T follicular helper cell (primary cell): ENCODE data around the gene L1CAM.

Source experiments
- DNase-seq: peaks from one replicate; pipeline ENCODE4 v3.0.0-alpha.2; 2020; ENCODE audit warnings: low read depth

The L1CAM gene

DNA sequence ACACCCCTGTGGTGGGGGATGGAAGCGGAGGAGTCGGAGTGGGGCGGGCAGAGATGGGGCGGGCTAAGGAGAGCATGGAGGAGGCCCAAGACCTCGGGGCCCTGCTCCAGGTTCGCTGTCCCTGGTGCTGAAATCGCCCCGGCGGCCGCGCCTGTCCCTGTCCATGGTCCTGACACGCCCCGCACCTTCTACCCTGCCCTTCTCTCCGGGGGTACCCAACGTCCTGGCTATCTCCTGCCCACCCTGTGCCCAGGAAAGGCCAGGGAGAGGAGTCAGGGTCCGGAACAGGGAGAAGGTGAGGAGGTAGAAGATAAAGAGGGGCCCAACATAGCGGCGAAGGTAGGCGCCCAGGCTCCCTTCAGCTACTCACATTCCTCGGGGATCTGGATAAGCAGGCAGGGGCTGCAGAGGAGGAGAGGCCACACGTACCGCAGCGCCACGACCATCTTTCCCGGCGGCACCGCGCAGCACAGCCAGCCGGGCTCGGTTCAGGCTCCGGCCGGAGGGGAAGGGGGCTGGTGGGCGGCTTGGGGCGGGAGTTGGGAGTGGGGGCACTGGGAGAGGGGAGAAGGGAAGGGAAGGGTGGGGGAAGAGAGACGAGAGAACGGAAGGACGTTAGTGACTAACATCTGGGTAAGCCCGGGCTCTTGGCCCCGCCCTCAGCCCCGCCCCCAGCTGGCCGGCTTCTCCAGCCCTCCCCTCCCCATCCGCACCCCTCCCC lies 10.4 kb downstream of the L1CAM start:
- DNase-seq, result peak; percentile 58

DNA sequence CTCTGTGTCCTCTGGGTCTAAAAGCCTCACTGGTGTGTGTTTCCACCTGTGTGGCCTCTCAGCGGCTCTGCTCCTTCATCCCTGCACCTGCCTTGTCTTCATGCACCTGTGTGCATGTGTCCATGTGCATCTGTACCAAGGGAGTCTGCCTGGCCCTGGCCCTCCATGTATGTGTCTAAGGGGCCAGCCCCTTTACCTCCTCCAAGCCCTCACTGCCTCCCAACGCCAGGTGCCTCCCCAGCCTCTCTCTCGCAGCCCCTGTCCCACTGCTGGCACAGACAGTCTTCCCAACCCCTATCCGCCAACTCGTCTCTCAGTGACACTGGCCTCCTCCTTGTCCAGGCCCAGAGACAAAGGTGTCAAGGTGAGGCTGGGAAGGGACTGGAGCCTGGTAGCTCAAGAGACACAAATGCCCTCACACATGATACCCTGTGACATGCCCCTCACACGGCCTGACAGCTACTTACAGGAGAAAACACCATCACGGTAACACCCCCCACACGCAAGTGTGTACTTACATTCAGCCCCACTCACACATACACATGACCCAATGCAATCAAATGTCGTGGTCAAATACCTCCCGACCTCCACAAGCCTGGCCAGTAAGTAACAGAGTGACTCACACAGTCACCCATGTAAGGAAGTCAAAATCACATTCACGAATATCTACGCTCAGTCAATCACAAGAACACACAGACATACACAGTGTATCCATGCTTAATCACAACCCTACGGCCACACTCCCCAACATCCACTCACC lies 11.4 kb downstream of the L1CAM start:
- DNase-seq, result no peak

DNA sequence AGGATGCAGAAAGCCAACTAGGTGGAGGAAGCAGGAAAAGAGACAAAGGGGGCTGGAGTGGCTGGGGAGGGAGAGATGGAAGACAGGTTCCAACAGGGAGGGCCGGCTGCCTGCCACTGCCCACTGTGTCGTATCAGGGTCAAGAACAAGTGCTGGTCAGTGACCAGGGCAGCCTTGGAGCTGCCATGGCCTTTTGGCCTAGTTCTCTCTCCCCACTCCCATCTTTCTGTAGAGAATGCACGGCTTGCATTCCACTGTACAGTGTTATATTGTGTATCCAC lies 11.9 kb downstream of the L1CAM start:
- DNase-seq, result no peak

DNA sequence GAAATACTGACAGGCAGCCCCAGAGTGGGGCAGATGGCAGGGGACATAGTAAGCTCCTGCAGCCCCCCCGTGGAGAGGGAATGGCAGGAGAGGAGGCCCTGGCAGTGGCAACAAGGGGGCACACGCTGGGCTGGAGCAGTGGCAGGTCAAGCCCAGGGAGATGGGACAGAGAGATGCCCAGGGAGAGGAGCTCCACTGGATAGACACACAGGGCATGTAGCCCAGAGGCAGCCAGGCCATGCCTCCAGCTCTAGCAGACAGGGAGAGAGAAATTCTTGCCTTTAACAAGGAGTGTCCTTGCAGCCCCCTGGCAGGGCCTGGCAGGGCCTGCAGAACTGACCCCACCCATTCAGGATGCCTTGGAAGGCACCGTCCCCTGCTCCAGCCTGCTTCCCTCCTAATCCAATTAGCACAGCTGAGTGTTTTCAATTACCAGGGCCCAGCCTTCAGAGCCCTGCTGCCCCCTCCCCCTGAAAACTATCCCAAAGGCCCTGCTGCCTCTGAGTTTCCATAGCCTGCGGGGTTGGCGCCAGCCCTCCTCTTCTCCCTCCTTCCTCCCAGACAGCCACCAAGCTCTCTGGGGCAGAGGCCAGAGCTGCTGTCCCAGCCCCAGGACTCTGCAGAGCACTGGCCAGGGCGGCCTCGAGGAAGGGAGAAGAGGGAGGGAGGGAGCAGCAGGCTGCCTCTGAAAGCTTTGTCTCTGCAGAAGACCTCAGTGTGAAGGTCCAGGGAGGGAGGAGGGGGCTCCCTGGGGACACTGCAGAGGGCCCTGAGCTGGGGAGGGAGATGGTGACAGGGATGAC lies 12.5 kb downstream of the L1CAM start:
- DNase-seq, result no peak

DNA sequence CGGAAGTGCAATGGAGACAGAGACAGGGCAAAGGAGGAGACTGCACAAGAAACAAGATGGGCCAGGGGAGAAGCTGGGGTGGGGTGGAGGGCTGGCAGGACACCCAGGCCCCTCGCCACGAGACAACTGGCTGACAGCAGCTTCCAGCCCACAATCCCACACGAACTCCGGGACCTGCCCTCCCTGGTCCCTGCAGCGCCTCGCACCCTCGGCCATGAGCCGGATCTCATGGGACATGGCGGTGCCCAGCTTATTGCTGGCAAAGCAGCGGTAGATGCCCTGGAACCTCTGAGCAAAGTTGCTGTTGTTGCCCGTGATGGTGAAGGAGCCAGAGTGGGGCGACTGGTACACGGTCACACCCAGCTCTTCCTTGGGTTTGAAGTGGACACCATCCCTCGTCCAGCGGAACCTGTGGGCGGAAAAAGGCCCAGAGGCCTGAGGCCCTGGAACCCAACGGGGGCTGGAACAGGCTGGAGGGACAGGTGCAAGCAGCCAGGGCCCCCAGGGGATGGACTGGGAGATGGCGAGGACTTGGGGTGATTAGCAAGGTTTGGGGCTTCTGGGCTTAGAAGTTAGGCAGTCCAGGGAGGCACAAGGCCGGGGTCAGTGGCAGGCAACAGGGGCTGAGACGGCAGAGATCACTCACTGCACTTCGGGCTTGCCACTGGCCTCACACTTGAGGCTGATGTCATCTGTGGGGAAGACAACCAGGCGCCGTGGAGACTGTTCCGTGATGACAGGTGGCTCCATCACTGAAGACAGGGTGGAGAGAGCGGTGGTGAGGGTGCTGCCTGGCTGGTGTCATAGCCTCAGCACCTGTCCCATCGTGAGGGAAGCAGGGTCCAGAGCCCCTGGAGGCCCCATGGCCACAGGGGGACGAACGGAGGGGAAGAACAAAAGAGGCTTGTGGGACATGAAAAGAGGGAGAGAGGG lies 13.8 kb downstream of the L1CAM start:
- no peak for DNase-seq

DNA sequence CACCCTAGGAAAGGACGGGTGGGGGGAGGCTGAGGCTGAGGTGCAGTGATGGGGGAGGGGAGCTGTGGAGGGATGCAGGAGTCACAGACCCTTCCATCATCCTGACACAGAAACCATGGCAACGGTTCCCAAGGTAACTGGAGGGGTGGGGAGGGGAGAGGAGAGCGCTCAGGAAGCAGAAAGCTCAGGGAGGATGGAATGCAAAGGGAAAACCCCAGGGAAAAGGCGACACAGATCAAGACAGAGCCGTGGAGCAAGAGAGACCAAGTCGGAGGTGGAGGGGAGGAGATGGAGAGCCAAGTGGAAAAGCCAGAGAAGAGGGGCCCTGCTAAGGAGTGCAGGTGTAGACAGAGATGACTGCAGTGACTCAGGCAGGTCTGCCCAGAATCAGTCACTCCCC lies 14.5 kb downstream of the L1CAM start:
- no peak for DNase-seq

DNA sequence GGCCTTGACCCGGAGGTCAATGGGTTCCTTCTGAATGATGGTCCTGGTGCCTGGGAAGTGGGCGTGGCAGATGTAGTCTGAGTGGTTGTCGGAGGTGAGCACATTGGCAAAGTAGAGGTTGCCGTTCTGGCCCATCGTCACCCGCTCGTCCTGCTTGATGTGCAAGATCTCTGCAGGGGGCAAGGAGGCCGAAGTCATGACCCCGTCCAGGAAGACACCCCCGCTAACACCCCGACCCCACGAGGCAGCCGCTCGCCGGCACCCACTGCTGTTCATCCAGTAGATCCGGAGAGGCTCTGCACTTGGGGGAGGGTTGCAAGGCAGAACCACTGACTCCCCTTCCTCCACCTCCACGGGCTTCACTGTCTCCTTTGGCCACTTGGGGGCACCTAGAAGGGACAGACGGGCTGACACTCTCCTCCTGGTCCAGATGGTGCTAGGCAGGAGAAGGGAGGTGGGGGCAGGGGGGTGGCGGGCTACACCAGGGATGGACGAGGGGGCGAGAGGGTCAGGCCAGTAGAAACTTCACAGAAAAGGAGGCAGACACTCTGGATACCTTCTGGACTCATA lies 15.1 kb downstream of the L1CAM start:
- DNase-seq, result no peak

DNA sequence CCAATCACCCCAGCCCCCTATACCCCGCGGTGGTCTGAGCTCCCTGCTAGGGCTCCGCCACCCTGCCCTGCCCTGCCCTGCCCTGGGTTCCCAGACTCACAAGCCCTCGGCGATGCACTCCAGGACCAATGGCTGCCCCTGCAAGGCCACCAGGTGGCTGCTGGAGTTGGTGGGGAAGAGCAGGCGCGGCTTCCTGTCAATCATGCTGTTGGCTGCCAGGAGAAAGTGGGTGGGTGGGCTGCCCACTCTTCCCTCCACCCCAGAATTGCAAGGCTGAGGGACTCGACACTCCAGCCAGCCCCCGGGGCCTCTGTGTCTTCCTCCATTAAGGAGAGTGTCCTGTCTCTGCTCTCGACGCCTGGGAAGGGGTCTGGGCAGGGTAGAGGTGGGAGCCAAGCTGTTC lies 15.7 kb downstream of the L1CAM start:
- DNase-seq, result no peak

DNA sequence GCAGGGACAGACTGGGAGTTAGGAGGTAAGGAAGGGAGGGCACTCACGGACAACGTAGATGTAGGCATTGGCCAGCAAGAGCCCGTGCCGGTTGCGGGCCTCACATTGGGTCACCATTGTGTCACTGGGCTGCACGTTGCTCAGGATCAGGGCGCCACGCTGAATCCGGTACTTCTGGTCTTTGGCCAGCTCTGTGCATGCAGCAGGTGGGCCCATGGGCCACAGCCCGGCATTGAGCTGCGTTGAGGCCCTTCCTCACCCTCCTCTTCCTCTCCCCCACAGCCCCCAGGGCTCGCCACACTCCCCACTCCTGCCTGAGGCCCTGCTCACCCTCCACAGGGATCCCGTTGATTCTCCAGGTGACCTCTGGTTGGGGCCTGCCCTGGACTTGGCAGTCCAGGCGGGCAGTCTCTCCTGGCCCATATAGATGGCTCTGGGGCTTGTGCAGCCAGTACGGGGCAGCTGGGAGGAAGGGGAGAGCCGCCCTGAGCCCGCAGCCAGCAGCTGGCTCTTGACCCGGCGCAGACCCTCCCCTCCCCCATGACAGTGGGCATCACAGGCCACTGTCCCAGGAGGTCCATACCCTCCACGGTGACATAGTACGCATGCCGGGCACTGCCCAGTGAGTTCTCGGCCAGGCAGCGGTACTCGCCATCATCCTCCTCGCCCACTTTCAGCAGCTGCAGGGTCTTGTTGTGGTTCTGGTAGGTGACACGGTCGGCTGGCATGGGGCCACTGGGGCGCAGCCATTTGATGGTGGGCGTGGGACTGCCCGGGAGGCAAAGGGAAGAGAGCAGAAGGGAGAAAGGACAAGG lies 16.3 kb downstream of the L1CAM start:
- no peak for DNase-seq

DNA sequence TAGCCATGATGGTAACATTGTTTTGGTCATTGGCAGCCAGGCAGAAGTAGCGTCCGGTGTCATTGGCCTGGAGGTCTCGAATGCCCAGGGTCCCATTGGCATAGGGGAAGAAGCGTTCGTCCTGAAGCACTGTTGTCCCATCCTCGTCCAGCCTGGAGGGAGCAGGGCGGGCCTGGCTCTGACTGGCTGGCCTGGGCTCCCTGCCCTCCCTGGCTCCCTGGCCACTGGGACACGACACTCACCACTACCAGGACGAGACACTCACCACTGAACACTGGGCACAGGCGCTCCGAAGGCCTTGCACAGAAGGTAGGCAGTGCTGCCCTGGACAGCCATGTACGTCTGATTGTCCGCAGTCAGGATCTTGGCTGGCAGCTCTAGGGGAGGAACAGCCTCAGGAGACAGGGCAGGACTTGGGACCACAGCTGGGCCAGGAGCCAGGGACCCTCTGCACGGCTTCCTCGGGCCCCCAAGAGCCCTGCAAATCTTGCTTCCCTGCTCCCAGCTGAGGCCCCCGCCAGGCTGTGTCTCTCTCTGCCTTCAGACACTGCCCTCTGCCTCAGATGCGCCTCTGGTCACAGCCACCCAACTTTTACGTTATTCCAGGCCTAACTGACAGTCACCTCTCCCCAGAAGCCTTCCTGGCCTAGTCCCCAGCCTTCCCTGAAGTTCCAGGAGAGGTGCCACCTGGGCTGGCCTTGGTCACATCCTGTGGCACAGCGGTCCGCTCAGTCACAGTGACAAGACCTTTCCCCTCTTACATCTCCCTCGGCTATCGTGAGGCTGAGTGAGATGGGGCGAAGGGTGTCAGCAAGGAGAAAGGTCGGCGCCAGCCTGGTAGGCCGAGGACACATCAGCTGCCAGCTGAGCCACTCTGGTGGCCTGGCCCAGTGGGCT lies 17.1 kb downstream of the L1CAM start:
- no peak for DNase-seq

DNA sequence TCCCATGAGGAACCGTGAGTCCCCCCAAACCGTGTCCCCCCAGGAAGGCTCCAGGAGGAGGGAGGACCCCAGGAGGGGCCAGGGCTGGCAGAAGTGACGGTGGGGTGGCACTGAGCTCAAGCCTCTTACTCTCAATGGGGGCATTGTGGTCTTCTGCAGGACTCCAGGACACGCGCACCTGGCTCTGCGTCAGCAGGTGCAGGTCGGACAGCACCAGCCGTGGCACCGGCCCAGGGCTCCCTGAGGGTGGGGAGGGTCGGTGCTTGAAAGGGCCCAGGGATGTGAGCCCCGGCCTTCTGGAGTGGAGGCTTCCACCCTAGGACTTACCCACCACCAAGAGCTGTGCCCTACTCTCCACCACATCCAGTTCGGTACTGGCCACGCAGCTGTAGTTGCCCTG lies 18.3 kb downstream of the L1CAM start:
- DNase-seq, result no peak

DNA sequence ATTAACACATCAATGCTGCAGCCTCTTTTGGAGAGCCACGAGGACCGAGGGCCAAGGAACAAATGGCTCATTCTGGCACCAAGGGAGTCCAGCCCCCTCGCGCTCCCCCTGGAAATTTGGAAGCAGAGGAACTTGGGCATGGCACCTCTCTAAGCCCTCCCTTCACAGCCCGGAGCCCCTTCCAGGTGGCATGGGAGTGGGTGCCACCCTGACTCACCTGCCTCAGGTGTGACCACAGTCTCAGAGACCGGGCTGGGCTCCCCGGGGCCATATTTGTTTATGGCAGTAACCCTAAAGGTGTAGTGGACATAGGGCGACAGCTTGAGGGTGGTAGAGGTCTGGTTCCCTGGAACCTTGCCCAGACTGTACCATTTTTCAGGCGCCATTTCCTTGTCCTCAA lies 18.8 kb downstream of the L1CAM start:
- no peak for DNase-seq

DNA sequence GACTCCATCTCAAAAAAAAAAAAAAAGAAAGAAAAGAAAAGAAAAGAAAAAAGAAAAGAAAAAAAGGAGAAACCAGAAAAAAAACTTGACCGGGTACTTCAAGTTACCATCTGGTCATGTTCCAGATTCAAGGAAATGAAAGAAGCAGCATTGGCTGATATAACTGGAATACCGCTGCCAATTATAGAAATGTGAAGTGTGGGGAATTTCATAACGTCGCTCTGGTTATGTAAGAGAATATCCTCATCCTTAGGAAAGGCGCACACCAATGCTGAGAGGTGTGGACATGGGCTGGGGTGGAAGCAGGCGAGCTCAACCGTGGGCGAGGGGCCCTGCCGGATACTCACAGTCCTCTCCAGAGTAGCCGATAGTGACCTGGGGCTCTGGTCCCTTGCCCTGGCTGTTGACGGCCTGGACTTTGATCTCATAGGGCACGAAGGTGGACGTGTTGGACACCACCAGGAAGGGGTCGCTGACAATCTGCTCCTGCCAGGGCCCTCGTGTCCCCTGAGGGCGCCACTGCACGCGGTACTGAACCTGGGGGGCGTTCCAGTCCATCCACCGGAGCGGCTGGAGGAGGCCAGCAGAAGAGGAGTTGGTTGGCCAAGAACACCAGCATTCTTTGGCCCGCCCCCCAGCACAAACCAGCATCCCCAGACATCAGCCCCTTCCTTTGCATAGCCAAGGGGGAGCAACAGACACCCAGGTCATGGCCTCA lies 19.5 kb downstream of the L1CAM start:
- no peak for DNase-seq

DNA sequence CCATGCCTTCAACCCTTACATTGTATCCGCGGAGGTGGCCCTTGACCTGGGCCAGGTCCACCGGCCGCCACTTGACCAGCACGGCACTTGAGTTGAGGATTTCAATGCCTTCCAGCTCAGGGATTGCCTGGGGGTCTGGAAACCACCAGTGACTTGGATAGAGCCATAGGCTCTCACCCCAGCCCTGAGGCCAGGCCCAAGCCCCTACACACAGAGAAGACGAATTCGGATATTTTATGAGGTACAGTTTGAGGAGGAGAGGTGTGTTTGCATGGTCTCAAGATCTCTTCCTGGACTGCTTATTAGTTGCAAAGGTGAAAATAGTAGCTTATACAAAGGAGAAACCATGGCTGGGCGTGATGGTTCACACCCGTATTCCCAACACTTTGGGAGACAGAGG lies 20.3 kb downstream of the L1CAM start:
- DNase-seq, result no peak

DNA sequence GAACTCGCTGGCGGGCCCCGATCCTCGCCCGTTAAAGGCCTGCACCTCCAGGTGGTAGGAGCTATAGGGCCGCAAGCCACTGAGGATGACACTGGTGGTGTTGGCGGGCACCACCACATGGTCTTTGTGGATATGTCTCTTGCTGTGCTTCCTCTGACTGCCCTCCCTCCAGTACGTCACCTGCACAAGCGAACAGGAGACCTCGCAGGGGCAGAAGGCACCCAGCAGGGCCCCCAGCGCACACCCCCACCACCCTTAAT lies 20.7 kb downstream of the L1CAM start:
- no peak for DNase-seq

DNA sequence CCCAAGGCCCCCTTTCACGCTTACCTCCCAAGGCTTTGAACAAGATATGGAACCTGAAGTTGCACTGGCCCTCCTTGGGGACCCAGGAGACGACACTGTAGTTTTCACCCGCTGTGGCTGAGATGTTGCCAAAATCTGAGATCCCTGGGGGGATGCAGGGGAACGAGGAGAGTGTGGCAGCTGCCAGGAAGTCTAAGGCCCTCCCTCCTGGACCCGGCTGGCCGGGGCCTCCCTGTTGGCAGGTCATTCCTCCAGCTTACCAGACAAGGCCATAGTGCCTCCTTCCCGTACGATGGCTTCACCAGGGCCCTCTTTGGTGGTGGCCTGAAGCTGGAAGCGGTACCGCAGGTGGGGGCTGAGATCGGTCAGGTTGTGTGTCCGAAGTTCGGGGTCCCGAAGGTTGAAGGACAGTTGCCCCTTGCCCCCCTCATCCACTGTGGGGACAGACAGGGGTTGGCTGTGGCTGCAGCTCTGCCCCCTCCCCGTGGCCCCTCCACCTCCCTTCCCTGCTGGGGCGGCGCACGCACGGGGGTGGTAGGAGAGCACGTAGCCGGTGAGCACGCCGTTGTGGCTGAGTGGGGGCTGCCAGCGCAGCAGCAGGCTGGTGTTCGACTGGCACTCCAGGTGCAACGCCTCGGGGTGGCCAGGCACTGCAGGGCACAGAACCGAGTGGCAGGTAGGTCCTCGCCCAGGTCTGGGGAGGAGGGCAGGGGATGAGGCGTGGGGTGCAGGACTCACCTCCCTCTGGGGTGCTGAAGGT lies 21.2 kb downstream of the L1CAM start:
- DNase-seq, result no peak

DNA sequence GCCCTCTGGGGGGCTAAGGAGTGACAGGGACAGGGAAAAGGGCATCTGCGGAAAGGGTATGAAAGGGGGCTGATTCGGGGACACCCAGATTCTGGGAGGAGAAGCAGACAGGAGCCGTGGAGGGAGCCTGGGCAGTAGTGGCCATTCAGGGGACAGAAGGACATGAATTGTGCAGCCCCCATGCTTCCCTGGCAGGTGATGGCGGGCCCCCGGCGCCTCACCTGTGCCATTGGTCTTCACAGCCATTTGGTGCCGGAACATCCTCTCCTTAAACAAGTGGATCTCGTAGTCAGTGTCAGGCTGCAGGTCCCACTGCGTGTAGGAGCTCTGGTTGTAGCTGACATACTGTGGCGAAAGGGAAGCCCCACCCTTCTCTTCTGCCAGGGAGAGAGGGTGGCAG lies 21.9 kb downstream of the L1CAM start:
- no peak for DNase-seq

DNA sequence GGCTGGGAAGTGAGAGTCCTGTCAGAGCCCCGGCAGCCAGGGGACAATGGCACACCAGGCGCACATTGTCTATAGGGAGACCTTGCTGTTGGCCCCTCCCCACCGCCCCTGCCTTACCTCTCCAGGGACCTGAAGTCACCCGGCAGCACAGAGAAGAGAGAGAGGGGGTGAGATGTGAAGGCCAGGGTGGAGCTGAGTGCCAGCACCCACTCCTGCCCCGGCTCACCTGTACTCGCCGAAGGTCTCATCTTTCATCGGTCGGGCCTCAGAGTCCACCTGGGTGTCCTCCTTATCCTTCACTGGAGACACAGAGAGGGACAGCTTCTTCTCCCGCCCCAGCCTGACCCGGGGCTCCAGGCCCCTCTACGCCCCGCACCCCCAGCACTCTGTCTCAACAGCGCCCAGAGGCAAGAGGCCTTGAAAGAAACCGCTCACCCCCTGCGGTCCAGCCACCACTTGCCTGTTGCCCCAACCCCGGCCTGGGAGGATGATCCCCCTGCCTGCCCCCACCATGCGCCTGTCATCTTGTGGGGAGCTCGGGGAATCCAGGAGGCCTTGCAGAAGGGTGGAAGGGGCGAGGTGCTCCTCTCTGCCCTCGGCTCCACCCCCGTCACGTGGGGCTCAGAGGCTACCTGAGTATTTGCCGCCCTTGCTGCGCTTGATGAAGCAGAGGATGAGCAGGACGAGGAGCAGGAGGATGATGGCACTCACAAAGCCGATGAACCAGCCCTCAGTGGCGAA lies 22.6 kb downstream of the L1CAM start:
- no peak for DNase-seq
